HepG2 (cell line): Measurements from ENCODE around the gene MT4. TPM values are rescaled to one million over a fixed set of nuclear protein-coding genes. Genes with fewer than 3 reads are reported as not detected.
A peak's percentile ranks its signal among the peaks of the same experiment; 100 is the strongest.

ENCODE experiments used
- ATAC-seq: fragments of 200-7000 bp; cut with Tn5 transposase; 3 replicates; pipeline ENCODE4 v1.9.1; 2020; ENCODE audit warnings: mild to moderate bottlenecking, moderate library complexity
- BruUV-seq: library from RNA; stranded (reverse); fragments of 400-500 nt; replicated peaks from 2 replicates; lab custom pipeline; 2021; lab: Mats Ljungman, UMichigan
- CTCF ChIA-PET: fragments of 300-600 bp; formaldehyde crosslinking; extraction: SDS; loops from one replicate; lab custom pipeline; 2021; ENCODE audit warnings: low total read pairs, inconsistent platforms, low intra/inter-chr PET ratio; lab: Yijun Ruan, JAX
- POLR2A ChIA-PET: fragments of 350-600 bp; sonication (Branson Sonifier 250); formaldehyde crosslinking; loops from one replicate; lab custom pipeline; 2020; ENCODE audit warnings: antibody characterized with exemption, inconsistent platforms; lab: Yijun Ruan, JAX
- DNase-seq: peaks from one replicate; pipeline ENCODE4 v3.0.0-alpha.2; 2015; ENCODE audit warnings: low spot score
- FAIRE-seq: peaks from 3 replicates; lab custom pipeline; 2011; peaks lifted over from hg19 to GRCh38; lab: Jason Lieb, UNC
- H2AFZ ChIP-seq: one replicate; pipeline ENCODE4 v1.6.1; 2011; ENCODE audit warnings: low read length, inconsistent platforms
- H3K27ac ChIP-seq: fragments of 300-600 bp; 3 replicates; pipeline ENCODE4 v1.8.0; 2011; ENCODE audit warnings: mixed run types, mild to moderate bottlenecking, mixed read lengths, low read length, inconsistent platforms; ENCODE audit not compliant: insufficient read depth; ENCODE audit errors: extremely low read length
- H3K27me3 ChIP-seq, 2 experiments: fragments of 200-600 bp in 1 of 2; 2 replicates in 1 of 2; 3 replicates in 1 of 2; pipeline versions ENCODE4 v1.6.0 to v1.8.0; 2011; ENCODE audit warnings: low read length in 2 of 2, mild to moderate bottlenecking in 2 of 2, moderate library complexity in 2 of 2, inconsistent platforms in 1 of 2; ENCODE audit not compliant: insufficient read depth in 2 of 2, control insufficient read depth in 1 of 2
- H3K36me3 ChIP-seq, 2 experiments: fragments of 200-600 bp in 1 of 2; replicated peaks in 1 of 2; 2 replicates in 1 of 2; 3 replicates in 1 of 2; pipeline versions ENCODE4 v1.5.1 to v1.8.0; 2011; ENCODE audit warnings: low read length in 2 of 2, inconsistent platforms in 1 of 2; ENCODE audit not compliant: insufficient read depth in 2 of 2, control insufficient read depth in 1 of 2
- H3K4me1 ChIP-seq: 2 replicates; pipeline ENCODE4 v1.5.1; 2012; ENCODE audit warnings: low read length, inconsistent platforms; ENCODE audit not compliant: insufficient read depth
- H3K4me2 ChIP-seq: 2 replicates; pipeline ENCODE4 v1.6.0; 2011; ENCODE audit warnings: low read depth, low read length, inconsistent platforms
- H3K4me3 ChIP-seq, 3 experiments: fragments of 200-600 bp in 1 of 3; sonication (generic), shearing (Covaris generic) in 1 of 3; replicated peaks in 1 of 3; 2 replicates each; pipeline ENCODE4 v1.5.1; 2011 to 2016; ENCODE audit warnings: low read length in 3 of 3, inconsistent platforms in 2 of 3, low read depth in 2 of 3, mild to moderate bottlenecking in 2 of 3, control low read depth in 1 of 3, mixed read lengths in 1 of 3; ENCODE audit not compliant: insufficient read depth in 1 of 3
- H3K79me2 ChIP-seq: one replicate; pipeline ENCODE4 v1.6.1; 2011; ENCODE audit warnings: low read length, inconsistent platforms; ENCODE audit not compliant: insufficient read depth
- H3K9ac ChIP-seq: 2 replicates; pipeline ENCODE4 v1.6.0; 2011; ENCODE audit warnings: mild to moderate bottlenecking, low read depth, low read length, inconsistent platforms; ENCODE audit not compliant: insufficient read depth
- H3K9me3 ChIP-seq: 2 replicates; pipeline ENCODE4 v1.5.1; 2012; ENCODE audit warnings: mild to moderate bottlenecking, low read length
- H4K20me1 ChIP-seq: 2 replicates; pipeline ENCODE4 v1.6.0; 2011; ENCODE audit warnings: inconsistent platforms, mild to moderate bottlenecking, low read length, moderate library complexity; ENCODE audit not compliant: insufficient read depth
- BORCS8-MEF2B ChIP-seq: sonication (generic); formaldehyde crosslinking; IDR thresholded peaks from 2 replicates; pipeline ENCODE4 v1.8.0; 2022; ENCODE audit warnings: mild to moderate bottlenecking, missing genetic modification reagents
- DRAP1 ChIP-seq: IDR thresholded peaks from 2 replicates; pipeline ENCODE4 v1.6.1; 2016; ENCODE audit warnings: missing genetic modification reagents, missing compliant biosample characterization
- ETV5 ChIP-seq: IDR thresholded peaks from 2 replicates; pipeline ENCODE4 v1.6.1; 2018; ENCODE audit warnings: missing biosample characterization, missing genetic modification reagents, inconsistent platforms, borderline replicate concordance
- FOXP4 ChIP-seq: sonication (generic); formaldehyde crosslinking; IDR thresholded peaks from 2 replicates; pipeline ENCODE4 v1.4.0; 2020; ENCODE audit warnings: missing genetic modification reagents
- GABPB1 ChIP-seq: IDR thresholded peaks from 2 replicates; pipeline ENCODE4 v1.6.1; 2016; ENCODE audit warnings: mild to moderate bottlenecking, missing genetic modification reagents, moderate library complexity, missing compliant biosample characterization
- HMG20B ChIP-seq: conservative IDR thresholded peaks from 2 replicates; pipeline ENCODE4 v1.6.1; 2016; ENCODE audit warnings: missing genetic modification reagents, missing compliant biosample characterization
- RFX1 ChIP-seq: fragments of 450-650 bp; IDR thresholded peaks from 2 replicates; pipeline ENCODE4 v1.6.1; 2017
- SKIL ChIP-seq: sonication (generic); formaldehyde crosslinking; IDR thresholded peaks from 2 replicates; pipeline ENCODE4 v1.8.0; 2022; ENCODE audit warnings: missing genetic modification reagents, mild to moderate bottlenecking, moderate library complexity, borderline replicate concordance
- ZMAT3 ChIP-seq: sonication (generic); formaldehyde crosslinking; conservative IDR thresholded peaks from 2 replicates; pipeline ENCODE4 v1.7.0; 2021; ENCODE audit warnings: missing genetic modification reagents
- ZNF17 ChIP-seq: sonication (generic); formaldehyde crosslinking; IDR thresholded peaks from 2 replicates; pipeline ENCODE4 v1.5.0; 2020; ENCODE audit warnings: mild to moderate bottlenecking, missing genetic modification reagents
- ZNF276 ChIP-seq: sonication (generic); formaldehyde crosslinking; IDR thresholded peaks from 2 replicates; pipeline ENCODE4 v1.4.0; 2020; ENCODE audit warnings: mild to moderate bottlenecking, low read depth, missing genetic modification reagents
- ZNF781 ChIP-seq: sonication (generic); formaldehyde crosslinking; IDR thresholded peaks from 2 replicates; pipeline ENCODE4 v1.5.1; 2020; ENCODE audit warnings: borderline replicate concordance, mild to moderate bottlenecking, missing genetic modification reagents; ENCODE audit errors: not compliant biosample characterization
- ZSCAN25 ChIP-seq: sonication (generic); formaldehyde crosslinking; IDR thresholded peaks from 2 replicates; pipeline ENCODE4 v1.8.0; 2022; ENCODE audit warnings: mild to moderate bottlenecking, missing genetic modification reagents
- WGBS: methylation state at CpG from one replicate; pipeline ENCODE4 v1.1.6; 2017; ENCODE audit warnings: low lambda C conversion rate; 5-methylcytosine and 5-hydroxymethylcytosine counted together
- in situ Hi-C: cut with HindIII; loops from 2 replicates; pipeline ENCODE4 v1.10.0; 2017; ENCODE audit warnings: low pct_unique_long_range_greater_than_20kb; ENCODE audit not compliant: extremely low pct_ligation_motif_present
- intact Hi-C: fragments of 100-400 bp; cut with micrococcal nuclease; formaldehyde crosslinking; loops from one replicate; pipeline ENCODE4 v1.10.0; 2022; ENCODE audit not compliant: unreplicated experiment
- polyA plus RNA-seq, 8 experiments: library from polyadenylated mRNA; depleted of rRNA in 3 of 8; stranded (reverse) in 7 of 8; unstranded in 1 of 8; fragments of >200 nt; fragmentation: Illumina TruSeq in 4 of 8; extraction: Trizol in 4 of 8; gene quantifications; 2 replicates each; pipeline versions ENCODE4 v1.2.1 to v1.2.3, GENCODE V29; 2011 to 2016; ENCODE audit warnings: low read depth in 4 of 8, missing spikeins in 1 of 8, mixed read lengths in 1 of 8; ENCODE audit not compliant: insufficient read depth in 1 of 8
- total RNA-seq, 5 experiments: library from RNA; depleted of rRNA; stranded (reverse); fragments of >200 nt; fragmentation: Illumina TruSeq; extraction: Trizol; gene quantifications; 2 replicates each; pipeline ENCODE4 v1.2.3, GENCODE V29; 2016; ENCODE audit warnings: low read depth in 1 of 5

MT4 gene
- total and polyA plus RNA-seq, 2 of the 13 experiments (the other 11 are each of a cell fraction or from before 2014, with no cell fraction given): not detected

- in situ Hi-C loops: no loop called here
- BruUV-seq: no TSS peak
- TF ChIP-seq ZNF17 (CRISPR knock-in tag): no peak
- TF ChIP-seq BORCS8-MEF2B (CRISPR knock-in tag): 0 out of 2 replicates have a peak, but pooled peaks have one; percentile 31
- TF ChIP-seq ZNF781 (CRISPR knock-in tag): no peak
- 0 out of 2 replicates have a peak, but pooled peaks have one; percentile 41 for TF ChIP-seq ZMAT3
- TF ChIP-seq ZNF276 (CRISPR knock-in tag): no peak
- peak; percentile 63 for TF ChIP-seq DRAP1 (CRISPR knock-in tag)
- TF ChIP-seq FOXP4: peak; percentile 90
- peak; percentile 93; the same call in 1 of the 2 replicates for TF ChIP-seq ETV5
- 0 out of 2 replicates have a peak, but pooled peaks have one; percentile 54 for TF ChIP-seq HMG20B (CRISPR knock-in tag)
- no peak for TF ChIP-seq GABPB1 (CRISPR knock-in tag)
- TF ChIP-seq RFX1: no peak
- TF ChIP-seq SKIL (CRISPR knock-in tag): peak; percentile 52; the same call in 1 of the 2 replicates
- peak; percentile 31; the same call in 1 of the 2 replicates for TF ChIP-seq ZSCAN25
Measured at GRCh38 chr16:56551796-56552738, 12.8 kb upstream of the MT4 start.

More at GRCh38 chr16:56551796-56552738, 12.8 kb upstream of the MT4 start:
- peak overlapping the region; percentile 46 for H3K27ac ChIP-seq
- no peaks in the 10 kb centered on the region for H3K36me3 ChIP-seq
- H3K27me3 ChIP-seq: peaks cover 0 to 21% of the 10 kb centered on the region in 2 experiments; a peak in 3 of 5 replicates
- H3K9ac ChIP-seq: peak overlapping the region; percentile 17
- peak overlapping the region in 2 of 3 experiments; percentile 1 to 29; a peak in 3 of 6 replicates for H3K4me3 ChIP-seq
- CTCF ChIA-PET: no interaction called here
- no peaks in the 10 kb centered on the region for H3K79me2 ChIP-seq
- intact Hi-C loops: loop anchor here (1.0 kb wide), 1 partner anchor 22 kb away; no protein-coding TSS in a partner anchor
- peak; percentile 84 for DNase-seq
- 13% methylated on average over 11 of the region's 11 CpGs for WGBS
- peak; percentile 91 for ATAC-seq
- POLR2A ChIA-PET: interaction anchor here (0.6 kb wide), 1 partner anchor 18 kb away, joined by 4 read pairs; no protein-coding TSS in a partner anchor
- peaks cover 66% of the 10 kb centered on the region for H3K4me1 ChIP-seq
- no peaks in the 10 kb centered on the region for H3K9me3 ChIP-seq
- H3K4me2 ChIP-seq: peak overlapping the region; percentile 60
- FAIRE-seq: peak; percentile 79
- no peaks in the 10 kb centered on the region for H4K20me1 ChIP-seq
- no peak overlapping the region for H2AFZ ChIP-seq
